NCI-H2196 treated with DMSO at 0.1 percent for 48 hours (cell line): ENCODE measurements around the gene TBX1.

Experiments
- DNase-seq: peaks from one replicate; lab custom pipeline; 2025; ENCODE audit not compliant: unreplicated experiment; lab: John Stamatoyannopoulos, UW

The TBX1 gene

DNA sequence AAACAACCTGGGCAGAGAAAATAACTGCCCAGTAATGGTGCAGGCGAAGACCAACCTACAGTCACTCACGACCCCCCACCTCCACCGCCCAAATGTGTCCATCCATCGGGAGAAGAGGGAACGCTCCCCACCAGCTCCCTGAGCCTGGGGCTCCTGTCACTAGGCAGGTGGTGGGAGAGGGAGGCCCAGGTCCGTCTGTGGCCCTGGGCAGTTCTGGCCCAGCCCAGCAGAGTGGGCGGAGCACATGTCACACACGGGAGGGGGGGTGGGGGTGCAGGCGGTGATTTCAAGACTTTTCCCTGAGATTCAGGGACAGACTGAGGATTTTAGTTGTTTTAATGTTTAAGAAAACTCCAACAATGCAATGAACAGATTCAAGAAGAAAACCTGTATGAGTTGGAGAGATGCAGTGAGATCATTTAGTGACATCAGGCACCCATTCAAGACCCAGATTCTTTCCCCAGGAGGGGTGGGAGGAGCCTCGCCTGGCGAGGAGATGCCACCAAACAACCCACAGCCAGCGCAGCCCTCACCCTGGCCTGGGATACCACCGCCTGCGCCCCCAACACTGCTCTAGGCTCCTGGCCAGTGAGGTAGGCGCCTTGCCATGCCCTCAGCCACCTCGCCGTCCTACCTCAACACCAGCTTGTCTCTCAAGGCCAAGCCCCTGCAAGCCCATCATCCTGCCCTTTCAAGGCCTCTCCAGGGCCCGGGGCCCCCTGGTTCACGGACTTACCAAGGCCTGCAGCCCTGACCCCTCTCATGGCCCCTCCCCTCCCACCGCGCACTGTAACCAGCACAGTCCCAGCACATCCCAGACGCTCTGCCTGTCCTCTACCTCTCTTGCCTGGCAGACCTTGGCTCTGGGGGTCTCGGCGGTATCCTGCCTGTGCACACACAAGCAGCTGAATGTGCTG lies 36.8 kb downstream of the TBX1 start:
- DNase-seq: no peak

DNA sequence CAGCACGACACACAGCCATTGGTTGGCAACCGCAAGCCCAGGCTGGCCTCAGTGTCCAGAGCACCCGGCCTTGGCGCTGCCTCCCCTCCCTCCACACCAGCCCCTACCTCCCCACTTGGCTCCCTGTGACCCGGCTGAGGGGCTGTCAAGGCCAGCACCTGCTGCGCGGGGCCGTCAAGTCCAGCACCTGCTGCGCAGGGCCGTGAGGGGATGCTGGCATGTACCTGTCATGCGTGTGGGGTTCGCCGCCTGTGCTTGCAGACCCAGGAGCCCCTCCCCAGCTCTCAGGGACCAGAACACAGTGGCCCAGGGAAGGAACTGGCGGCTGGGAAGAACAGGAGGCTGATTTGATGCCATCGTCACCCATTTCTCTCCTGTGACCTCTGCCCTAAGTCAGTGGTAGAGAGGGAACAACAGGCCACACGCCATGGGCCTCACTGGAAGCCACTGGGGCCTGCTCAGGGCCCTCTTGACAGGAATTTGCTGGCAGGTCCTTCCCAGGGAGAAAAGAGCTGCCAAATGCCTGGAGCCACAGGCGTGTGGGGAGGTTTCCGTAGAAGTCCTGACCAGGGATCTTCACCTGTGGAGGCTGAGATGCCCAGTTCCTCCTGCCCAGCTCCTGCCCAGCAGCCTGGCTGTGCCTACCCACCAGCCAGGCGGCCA lies 37.6 kb downstream of the TBX1 start:
- DNase-seq: no peak

DNA sequence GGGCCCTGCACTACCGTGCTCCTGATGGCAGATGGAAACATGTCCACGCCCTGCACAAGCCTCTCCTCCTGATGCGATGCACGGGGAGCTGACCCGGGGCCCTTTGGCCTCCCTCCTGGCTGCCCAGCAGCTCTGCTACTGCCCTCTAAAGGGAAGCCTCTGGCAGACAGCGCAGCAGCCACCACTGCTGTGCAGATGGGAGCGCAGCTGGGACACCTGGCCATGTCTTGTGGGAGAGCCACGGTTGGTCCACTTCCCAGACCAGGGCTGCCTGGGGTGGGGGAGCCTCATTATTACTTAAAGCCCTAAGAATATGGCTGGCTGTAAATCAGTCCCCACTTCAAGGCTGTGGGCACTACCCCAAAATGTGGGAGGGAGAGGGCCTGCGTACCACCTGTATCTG lies 38.3 kb downstream of the TBX1 start:
- DNase-seq: no peak

DNA sequence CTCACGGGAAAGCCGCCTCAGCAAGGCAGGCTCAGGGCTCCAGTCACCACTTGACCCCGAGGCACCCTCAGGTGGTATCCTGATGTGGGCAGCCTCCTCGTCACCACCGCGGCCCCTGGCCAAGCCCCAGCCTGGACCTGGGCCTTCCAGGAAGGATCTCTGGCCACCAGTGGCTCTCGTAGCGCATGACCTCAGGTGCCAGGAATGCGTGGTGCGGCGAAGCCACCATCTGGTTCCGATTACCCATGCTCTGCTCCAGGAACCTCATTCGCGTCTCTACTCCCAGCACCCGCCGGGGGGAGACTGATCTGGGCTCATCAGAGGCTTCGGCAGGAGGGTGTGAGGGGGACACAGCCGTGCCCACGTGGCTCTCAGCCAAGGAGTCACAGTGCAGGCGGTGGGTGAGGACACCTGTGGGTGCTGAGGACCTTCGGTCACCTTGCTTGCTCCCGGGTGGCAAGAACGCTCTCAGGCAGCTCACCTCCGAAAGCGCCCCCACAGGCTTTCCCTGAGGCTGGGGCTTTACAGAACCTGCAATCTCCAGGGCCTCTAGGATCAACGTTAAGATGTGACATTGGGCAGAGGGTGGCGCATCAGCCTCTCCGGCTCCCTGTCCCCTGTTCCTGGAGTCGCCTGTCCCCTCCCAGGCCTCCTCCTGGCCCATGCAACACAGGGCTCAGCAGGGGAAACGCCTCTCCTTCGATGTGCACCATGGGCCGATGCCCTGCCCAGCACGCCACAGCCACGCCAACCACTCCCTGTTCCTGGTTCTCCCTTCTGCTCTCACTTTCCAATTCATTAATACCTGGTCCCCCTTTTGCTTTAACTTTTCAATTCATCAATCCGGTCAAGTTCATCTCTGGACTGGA lies 39.0 kb downstream of the TBX1 start:
- no peak for DNase-seq

DNA sequence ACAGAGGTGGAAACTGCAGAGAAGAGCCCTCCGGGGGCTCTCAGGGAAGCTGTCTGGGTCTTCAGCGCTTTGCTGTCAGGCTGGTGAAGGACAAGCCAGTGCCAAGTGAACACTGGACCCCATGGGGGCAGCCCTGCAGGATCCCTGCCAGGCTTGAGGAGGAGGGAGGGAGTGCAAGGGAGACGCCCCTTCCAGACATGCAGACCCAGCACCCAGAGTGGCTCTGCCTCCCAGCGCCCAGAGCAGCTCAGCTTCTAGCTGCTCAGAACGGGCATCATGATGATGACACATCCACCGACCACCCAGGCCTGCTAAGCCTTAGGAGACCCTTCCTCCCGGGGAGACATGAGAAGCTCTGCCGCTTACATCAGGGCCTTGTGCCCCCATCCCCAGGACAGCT lies 39.7 kb downstream of the TBX1 start:
- no peak for DNase-seq

DNA sequence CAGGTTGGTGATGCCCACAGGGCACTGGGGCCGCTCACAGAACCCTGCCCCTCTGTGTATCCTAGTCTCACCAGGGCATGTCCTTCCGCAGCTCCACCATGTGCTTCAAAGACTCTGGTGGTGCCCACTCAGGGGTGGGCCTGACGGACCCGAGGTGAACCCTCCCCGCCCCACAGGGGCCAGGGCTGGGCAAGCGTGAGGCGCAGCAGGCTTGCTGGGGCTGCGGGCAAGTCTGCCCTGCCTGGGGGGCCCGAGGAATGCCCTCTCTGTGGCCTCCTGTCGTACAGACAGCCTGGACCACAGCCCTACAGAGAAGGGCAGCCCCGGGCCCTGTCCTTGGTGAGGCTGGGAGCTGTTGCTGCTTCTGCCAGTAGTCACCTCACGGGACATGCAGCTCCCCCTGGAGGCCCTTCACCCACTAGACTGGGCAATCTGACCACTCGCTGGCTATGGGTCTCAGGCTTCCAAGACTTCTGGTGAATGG lies 40.2 kb downstream of the TBX1 start:
- DNase-seq: no peak

DNA sequence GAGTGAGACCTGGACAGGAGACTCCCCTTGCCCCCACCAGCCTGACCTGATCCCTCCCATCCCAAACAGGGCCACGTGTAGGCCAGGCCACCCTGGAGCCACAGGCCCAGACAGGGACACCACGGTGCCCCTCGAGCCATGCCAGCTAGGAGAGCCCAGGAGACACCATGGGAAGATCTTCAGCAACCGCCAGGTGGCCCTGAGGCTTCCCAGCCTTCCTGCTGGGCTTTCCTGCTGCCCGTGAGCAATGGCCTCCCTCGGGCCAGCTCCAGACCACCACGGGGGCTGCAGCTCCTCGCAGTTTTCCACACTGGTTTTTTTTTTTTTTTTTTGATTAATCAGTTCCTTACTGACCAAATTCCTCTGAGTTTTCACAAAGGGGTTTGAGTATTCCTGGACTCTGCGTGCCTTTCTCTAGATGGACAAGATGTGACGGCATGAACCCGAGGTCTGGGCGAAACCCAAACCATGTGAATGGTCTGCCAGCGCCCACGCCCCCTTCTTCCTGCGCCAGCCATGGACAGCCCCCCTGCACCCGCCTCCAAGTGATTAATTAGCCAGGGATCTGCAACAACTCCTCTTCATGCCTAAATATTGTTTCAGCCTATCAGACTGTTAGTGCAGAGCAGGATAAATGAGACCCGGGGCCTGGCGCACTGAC lies 40.9 kb downstream of the TBX1 start:
- no peak for DNase-seq

DNA sequence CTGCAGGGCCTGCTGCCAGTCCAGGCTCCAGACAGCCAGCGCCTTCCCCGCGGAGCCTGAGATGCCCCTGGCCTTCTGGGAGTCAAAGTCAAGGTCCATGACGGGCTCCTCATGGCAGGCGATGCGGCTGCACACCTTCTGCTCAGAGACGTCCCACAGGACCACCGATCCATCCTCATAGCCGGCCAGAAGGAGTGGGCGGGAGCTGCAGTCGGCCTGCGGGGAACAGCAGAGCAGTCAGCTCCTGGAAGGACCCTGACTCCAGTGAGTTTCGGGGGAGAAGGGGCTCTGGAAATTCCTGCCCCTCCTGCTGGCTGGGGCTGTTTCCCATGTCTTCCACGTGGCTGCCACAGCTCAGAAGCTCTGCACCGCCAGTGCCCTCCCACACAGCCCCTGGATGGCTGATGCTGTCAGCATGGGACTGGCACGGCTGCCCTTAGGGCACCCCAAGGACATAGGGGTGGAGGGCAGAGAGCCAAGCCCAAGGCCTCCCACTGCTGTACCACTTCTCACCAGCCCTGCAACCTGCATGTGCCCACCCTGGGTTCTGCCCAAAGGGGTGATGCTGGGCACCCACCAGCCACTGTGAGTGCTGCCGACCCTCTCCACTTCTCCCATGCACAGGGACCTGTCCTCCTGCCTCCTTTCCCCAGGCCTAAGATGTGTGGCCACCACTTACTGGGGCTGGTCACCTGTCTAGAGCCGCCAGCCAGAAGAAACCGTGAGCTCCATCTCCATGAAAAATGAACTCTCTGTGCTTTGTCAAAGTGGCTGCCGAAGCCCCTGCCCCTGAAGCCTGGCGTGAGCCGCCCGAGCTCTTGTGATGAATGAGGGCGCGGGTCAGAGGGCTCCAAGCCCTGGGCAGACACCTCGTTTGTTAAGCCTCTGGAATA lies 41.7 kb downstream of the TBX1 start:
- no peak for DNase-seq

DNA sequence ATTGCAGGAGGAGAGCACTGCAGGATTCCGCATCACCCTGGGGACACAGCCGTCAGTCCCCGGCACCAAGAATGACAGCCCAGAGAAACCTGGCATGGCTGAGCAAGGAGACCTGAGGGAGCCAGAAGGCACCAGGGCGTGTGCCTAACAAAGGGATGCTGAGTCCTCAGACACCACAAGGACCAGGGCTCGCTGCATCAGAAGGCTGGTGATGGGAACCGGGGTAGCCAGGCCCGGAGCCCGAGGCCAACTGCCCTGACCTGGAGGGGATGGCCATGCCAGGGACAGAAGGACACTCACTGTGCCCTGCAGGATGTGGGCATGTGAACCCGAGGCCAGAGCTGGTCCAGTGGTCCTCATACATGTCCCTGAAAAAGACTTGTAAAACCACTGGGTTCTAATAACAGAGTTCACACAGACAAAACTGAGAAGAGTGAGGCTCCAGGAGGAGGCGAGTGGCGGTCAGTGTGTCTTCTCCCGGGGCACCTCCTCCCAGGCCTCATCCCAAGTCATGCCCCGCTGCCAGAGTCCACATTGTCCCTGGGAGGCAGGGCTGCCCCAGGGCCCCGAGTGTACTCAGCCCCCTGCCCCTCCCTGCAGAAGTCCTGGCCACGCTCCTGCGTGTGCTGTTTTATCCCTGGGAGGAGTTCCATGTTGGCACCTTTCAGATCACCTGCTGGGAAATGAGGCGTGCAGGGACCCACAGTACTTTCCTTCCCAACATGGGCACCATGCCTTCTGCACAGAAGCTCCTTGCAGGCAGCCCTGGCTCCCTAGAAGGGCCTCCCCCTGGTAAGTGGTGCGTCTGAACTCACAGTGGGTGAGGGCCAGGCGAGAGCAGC lies 42.5 kb downstream of the TBX1 start:
- DNase-seq: no peak

DNA sequence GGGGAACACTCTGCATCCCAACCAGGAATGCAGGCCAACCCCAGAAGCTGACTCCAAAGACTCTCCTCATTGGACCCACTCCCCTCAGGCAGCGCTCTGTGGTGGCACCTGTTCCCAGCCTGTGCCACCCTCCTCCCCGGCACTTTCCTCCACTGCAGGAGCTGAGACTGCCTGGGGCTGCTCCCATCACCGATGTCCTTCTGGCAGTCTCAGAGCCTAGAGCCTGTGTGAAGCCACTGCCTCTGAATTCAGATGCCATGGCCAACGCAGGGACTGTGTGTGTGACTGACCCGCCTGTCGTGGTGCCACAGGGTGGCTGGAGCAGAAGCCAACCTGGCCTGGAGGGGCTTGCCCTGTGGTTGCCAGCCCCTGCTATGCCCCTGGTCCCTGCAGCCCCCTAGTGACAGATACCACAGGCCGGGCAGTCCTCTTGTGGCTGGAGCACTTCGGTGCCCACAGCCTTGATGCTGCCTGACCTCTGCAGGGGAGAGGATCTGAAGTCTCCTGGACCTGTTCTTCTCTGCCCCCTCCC lies 43.2 kb downstream of the TBX1 start:
- DNase-seq: no peak

DNA sequence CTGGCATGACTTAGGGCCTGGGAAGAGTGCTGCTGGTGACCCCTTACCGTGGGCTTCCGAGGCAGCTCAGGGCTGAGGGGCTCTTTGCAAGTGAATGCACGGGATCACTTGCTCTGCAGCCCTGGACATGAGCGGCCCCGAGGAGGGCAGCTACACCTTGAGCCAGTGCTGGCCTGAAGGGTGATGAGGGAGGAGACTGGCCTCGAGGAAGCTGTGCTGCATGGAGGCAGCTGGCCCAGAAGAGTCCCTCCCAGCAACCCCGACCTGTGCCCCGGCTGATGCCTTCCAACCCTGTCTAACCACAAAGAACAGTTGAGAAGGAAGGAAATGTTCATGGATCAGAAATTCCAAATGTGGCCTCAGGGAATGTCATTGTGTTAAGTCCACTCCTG lies 45.2 kb downstream of the TBX1 start:
- DNase-seq: no peak

DNA sequence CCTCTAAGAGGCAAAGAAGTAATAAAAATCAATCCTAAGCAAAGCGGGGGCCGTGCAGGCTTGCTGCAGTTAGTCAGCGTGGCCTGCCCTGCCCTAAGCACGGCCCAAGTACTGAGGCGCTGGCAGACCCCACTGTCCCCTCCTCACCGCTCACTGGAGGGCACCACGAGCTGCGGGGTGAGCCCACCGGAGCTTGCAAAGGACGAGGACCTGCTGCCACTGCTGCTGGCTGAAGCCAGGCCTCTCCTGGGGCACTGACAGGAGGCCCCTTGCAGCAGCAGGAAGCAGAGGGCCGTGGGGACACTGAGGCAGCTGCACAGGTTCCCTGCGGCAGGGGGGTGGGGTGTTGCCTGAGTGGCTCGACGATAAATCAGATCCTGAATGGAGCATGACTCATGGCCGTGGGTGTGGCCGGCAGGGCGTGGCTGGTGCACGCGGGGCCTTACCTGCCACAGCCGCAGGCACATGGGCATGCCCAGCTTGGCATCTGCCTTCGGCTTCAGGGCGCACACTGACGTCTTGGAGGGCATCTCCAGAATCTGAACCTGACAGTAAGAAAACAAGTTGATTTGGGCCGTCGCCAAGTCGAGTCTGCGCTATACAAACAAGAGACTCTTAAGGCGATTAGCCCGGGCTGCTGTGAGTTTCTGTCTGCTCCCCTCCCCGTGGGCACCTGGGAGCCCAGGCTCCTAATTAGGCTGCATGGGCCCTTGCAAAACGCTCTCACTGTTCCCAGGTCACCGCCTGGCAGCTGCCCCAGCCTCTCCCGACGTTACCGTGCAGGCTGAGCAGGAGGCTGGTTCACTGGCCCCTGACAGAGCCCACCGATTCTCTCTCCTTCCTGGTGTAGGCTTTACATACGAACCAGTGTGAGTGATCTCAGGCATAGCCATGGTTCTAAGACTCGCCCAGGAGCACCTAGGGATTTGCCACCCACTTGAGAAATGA lies 45.9 kb downstream of the TBX1 start:
- no peak for DNase-seq

DNA sequence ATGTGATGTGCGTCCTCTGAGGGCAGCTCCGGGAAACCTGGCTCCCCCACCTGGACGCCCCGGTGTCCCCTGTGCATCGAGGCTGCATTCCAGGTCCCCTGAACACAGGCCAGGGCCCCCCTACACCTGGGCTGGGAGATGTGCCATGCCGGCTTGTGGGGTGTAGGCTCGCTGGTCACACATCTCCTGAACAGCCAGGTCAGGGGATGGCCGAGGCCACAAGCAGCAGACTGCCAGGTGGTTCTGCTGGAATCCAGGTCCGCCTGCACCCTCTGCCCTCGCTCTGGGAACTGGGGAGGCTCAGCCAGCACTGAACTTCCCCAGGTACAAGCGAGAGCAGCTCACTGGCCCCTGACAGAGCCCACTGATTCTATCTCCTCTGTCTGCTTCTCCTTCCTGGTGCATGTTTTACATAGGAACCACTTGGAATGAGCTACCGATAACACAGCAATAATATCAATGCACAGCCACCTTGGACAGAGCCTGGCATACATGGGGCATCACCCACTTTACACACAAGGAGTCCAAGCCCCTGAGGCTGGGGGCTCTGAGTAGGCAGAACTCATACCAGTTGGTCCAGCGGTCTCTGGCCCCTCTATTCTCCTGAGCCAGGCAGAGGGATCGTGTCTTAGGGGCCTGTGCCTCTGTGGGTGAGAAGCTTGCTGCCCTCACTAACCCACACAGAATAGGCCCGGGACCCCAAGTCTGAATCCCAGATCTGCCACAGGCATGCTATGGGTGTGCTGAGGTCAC lies 46.8 kb downstream of the TBX1 start:
- DNase-seq: no peak

DNA sequence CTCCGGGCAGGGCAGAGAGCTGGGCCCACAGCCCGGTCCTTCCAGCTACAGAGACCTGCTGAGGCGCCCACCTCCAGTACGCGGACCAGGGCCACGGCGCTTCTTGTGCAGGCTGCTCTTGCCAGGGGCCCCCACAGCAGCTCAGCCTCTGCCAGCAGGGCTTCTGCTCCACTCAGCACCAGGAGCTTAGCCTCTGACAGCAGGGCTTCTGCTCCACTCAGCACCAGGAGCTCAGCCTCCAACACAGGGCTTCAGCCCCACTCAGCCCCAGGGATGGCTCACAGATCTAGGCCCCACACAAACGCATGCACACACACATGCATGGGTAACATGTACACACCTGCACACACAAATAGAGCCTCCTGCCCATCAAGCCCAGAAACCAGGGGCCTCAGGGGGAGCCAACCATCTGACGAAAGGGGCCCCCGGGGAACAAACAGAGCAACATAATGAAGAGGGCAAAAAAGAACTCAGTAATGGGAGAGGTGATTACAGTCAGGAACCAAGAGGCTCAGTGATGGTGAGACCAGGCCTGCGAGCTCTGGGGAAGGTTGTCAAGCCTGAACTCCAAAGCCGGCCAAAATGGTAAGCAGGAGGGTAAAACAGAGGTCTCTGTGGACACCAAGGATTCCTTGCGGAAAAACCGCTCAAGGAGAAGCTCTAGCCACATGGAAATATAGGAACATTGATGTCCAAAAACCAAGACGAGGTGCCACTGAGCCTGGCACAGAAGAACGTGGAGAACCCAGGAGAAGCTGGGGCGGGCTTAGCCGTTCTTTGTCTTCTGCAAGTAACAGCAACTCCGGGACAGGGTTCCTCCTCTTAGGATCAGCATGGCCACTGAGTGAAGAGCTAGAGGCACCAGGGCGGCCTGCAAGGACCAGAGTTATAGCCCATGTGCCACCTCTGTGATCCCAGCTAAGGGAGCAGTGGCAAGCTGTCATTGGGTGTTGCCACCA lies 47.6 kb downstream of the TBX1 start:
- no peak for DNase-seq

DNA sequence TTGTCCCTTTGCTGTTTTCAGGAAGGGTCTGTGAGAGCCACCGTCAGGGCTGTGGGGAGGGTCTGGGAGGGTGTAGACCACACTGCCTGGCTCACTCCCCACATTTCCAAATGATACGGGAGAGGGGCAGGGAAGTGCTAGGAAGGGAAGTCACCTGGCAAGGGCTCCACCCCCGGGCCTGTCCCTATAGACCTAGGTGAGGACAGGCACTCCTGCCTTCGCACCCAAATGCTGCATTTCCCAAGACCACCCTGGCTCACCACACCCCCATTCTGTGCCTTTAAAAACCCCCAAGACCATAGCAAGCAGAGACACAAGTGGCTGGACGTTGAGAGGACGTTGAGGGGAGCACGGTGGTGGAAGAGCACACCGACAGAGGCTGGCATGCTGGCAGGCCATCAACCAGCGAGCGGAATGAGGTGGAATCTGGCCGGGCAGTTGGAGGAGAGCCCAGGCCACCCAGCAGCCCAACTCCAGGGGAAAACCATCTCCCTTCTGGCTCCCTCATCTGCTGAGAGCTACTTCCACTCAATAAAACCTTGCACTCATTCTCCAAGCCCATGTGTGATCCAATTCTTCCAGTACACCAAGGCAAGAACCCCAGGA lies 48.4 kb downstream of the TBX1 start:
- DNase-seq: no peak
